Middle frontal gyrus (tissue), 1 donor: ENCODE results near the gene SAMD4A.
"Not testable (repeated sequence)": the region's sequence is repeated elsewhere in the genome, so short reads cannot be mapped to it uniquely, and the experiment has no call there.

ENCODE experiments used
- DNase-seq: peaks from one replicate; pipeline ENCODE4 v3.0.0-alpha.2; 2015; ENCODE audit warnings: low spot score; ENCODE audit errors: extremely low spot score

SAMD4A gene

GRCh38 chr14:54724676-54725325 is 157.9 kb downstream of the SAMD4A start:
- no peak for DNase-seq

- no peak for DNase-seq
These were observed 159.1 kb downstream of the SAMD4A start for GRCh38 chr14:54725998-54726397.

GRCh38 chr14:54727929-54728328 is 161.0 kb downstream of the SAMD4A start:
- DNase-seq, result no peak

- DNase-seq, result no peak
These were observed 162.0 kb downstream of the SAMD4A start for GRCh38 chr14:54728700-54729527.

- no peak for DNase-seq
These were observed 163.4 kb downstream of the SAMD4A start for GRCh38 chr14:54730156-54730961.

- DNase-seq, result no peak
These were observed 168.0 kb downstream of the SAMD4A start for GRCh38 chr14:54734966-54735365.

GRCh38 chr14:54735424-54735823 is 168.5 kb downstream of the SAMD4A start:
- DNase-seq, result no peak

GRCh38 chr14:54737132-54737711 is 170.3 kb downstream of the SAMD4A start:
- DNase-seq, result no peak

GRCh38 chr14:54738009-54738408 is 171.1 kb downstream of the SAMD4A start:
- no peak for DNase-seq

GRCh38 chr14:54739514-54739913 is 172.6 kb downstream of the SAMD4A start:
- DNase-seq, result no peak

GRCh38 chr14:54742492-54743350 is 175.8 kb downstream of the SAMD4A start:
- no peak for DNase-seq

GRCh38 chr14:54743382-54743781 is 176.5 kb downstream of the SAMD4A start:
- no peak for DNase-seq

- no peak for DNase-seq
These were observed 179.1 kb downstream of the SAMD4A start for GRCh38 chr14:54746019-54746418.

GRCh38 chr14:54747616-54748015 is 180.7 kb downstream of the SAMD4A start:
- no peak for DNase-seq

GRCh38 chr14:54749180-54749579 is 182.3 kb downstream of the SAMD4A start:
- no peak for DNase-seq

- no peak for DNase-seq
These were observed 182.8 kb downstream of the SAMD4A start for GRCh38 chr14:54749727-54750126.

GRCh38 chr14:54752611-54753010 is 185.7 kb downstream of the SAMD4A start:
- DNase-seq, result not testable (repeated sequence)

GRCh38 chr14:54753396-54753795 is 186.5 kb downstream of the SAMD4A start:
- DNase-seq, result not testable (repeated sequence)

- DNase-seq, result no peak
These were observed 187.2 kb downstream of the SAMD4A start for GRCh38 chr14:54754116-54754622.

- DNase-seq, result no peak
These were observed 187.9 kb downstream of the SAMD4A start for GRCh38 chr14:54754623-54755386.
